SK-N-SH (cell line): Measurements from ENCODE around the gene CADM1.

Experiments
- EP300 ChIP-seq, 2 experiments: IDR thresholded peaks; 2 replicates each; pipeline versions ENCODE4 v1.4.0 to v1.6.1; 2012; ENCODE audit warnings: borderline replicate concordance in 1 of 2, low read depth in 1 of 2, low read length in 1 of 2
- EZH2phosphoT487 ChIP-seq: fragments of 200-600 bp; sonication (generic); IDR thresholded peaks from 2 replicates; pipeline ENCODE4 v1.6.1; 2017; ENCODE audit warnings: low read depth, mixed run types, mild to moderate bottlenecking, antibody characterized with exemption, moderate library complexity, borderline replicate concordance
- MXI1 ChIP-seq: IDR thresholded peaks from 2 replicates; pipeline ENCODE4 v1.6.1; 2012; ENCODE audit warnings: mild to moderate bottlenecking, low read depth, low read length, improper control_type of control experiment
- POLR2AphosphoS5 ChIP-seq: IDR thresholded peaks from 2 replicates; pipeline ENCODE4 v1.6.1; 2012; ENCODE audit warnings: low read depth, low read length
- SIN3A ChIP-seq: IDR thresholded peaks from 2 replicates; pipeline ENCODE4 v1.6.1; 2012; ENCODE audit warnings: low read depth, mild to moderate bottlenecking, low read length, moderate library complexity, borderline replicate concordance
- TAF1 ChIP-seq: IDR thresholded peaks from 2 replicates; pipeline ENCODE4 v1.6.1; 2012; ENCODE audit warnings: low read depth, mild to moderate bottlenecking, low read length, moderate library complexity, borderline replicate concordance
- TF ChIP-seq, protein P1 (sequence below): IDR thresholded peaks from 2 replicates; pipeline ENCODE4 v1.4.0; 2012; ENCODE audit warnings: low read depth, borderline replicate concordance
- TF ChIP-seq, protein P2 (sequence below): fragments of 200-600 bp; sonication (generic); IDR thresholded peaks from 2 replicates; pipeline ENCODE4 v1.6.1; 2017; ENCODE audit warnings: antibody characterized with exemption, mild to moderate bottlenecking, moderate library complexity
- TF ChIP-seq, protein P3 (sequence below): IDR thresholded peaks from 2 replicates; pipeline ENCODE4 v1.4.0; 2012; ENCODE audit warnings: low read depth, borderline replicate concordance

DNA sequence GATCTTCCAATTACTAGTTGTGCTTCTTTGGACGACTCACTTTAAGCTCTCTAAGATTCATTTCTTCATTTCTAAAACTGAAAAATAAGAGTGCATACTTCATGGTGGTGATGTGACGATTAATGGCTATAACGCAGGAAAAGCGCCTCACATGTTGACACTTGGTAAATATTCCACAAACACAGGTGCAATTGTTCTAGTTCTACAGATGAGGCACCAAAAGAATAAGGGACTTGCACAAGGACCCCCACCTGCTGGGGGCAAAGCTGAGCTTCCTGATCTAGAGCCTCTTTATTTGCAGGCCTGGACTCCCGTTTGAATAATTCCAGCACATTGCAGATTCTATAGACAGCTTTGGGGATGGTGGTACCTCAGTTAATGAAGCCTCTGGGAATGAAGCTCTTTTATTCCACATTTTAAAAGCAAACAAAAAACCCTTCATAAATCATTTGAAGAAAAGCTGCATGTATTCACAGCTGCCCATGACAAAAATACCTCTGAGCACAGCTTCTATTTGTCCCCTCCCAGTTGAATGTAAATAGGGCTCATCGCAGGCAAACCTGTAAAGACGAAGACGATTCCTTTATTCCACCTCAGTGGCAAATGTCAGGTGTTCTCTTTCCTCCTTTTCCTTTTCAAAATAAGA, 14.9 kb upstream of the CADM1 start:
- no peak for TF ChIP-seq EP300 (IDR thresholded peaks at IDR 0.05; ENCODE audit: borderline replicate concordance in 1 of 2, low read depth in 1 of 2, low read length in 1 of 2)
- no peak for TF ChIP-seq POLR2AphosphoS5
- TF ChIP-seq, protein P1, sequence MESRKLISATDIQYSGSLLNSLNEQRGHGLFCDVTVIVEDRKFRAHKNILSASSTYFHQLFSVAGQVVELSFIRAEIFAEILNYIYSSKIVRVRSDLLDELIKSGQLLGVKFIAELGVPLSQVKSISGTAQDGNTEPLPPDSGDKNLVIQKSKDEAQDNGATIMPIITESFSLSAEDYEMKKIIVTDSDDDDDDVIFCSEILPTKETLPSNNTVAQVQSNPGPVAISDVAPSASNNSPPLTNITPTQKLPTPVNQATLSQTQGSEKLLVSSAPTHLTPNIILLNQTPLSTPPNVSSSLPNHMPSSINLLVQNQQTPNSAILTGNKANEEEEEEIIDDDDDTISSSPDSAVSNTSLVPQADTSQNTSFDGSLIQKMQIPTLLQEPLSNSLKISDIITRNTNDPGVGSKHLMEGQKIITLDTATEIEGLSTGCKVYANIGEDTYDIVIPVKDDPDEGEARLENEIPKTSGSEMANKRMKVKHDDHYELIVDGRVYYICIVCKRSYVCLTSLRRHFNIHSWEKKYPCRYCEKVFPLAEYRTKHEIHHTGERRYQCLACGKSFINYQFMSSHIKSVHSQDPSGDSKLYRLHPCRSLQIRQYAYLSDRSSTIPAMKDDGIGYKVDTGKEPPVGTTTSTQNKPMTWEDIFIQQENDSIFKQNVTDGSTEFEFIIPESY: no peak
- TF ChIP-seq, protein P2, sequence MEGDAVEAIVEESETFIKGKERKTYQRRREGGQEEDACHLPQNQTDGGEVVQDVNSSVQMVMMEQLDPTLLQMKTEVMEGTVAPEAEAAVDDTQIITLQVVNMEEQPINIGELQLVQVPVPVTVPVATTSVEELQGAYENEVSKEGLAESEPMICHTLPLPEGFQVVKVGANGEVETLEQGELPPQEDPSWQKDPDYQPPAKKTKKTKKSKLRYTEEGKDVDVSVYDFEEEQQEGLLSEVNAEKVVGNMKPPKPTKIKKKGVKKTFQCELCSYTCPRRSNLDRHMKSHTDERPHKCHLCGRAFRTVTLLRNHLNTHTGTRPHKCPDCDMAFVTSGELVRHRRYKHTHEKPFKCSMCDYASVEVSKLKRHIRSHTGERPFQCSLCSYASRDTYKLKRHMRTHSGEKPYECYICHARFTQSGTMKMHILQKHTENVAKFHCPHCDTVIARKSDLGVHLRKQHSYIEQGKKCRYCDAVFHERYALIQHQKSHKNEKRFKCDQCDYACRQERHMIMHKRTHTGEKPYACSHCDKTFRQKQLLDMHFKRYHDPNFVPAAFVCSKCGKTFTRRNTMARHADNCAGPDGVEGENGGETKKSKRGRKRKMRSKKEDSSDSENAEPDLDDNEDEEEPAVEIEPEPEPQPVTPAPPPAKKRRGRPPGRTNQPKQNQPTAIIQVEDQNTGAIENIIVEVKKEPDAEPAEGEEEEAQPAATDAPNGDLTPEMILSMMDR: no peak
- TF ChIP-seq TAF1: no peak
- TF ChIP-seq, protein P3, sequence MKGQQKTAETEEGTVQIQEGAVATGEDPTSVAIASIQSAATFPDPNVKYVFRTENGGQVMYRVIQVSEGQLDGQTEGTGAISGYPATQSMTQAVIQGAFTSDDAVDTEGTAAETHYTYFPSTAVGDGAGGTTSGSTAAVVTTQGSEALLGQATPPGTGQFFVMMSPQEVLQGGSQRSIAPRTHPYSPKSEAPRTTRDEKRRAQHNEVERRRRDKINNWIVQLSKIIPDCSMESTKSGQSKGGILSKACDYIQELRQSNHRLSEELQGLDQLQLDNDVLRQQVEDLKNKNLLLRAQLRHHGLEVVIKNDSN: no peak
- no peak for TF ChIP-seq EZH2phosphoT487
- no peak for TF ChIP-seq MXI1
- no peak for TF ChIP-seq SIN3A
